HG02885 (cell line): ENCODE results near the gene SNAPC2.
"Not testable (repeated sequence)": the region's sequence is repeated elsewhere in the genome, so short reads cannot be mapped to it uniquely, and the experiment has no call there.

Experiments
- ATAC-seq: cut with Tn5 transposase; IDR thresholded peaks from one replicate; pipeline ENCODE4 v1.9.1; 2021; ENCODE audit warnings: mild to moderate bottlenecking; ENCODE audit not compliant: unreplicated experiment, poor library complexity

SNAPC2 gene

GRCh38 chr19:7931221-7932061 lies 11.3 kb downstream of the SNAPC2 start:
- no peak for ATAC-seq

DNA sequence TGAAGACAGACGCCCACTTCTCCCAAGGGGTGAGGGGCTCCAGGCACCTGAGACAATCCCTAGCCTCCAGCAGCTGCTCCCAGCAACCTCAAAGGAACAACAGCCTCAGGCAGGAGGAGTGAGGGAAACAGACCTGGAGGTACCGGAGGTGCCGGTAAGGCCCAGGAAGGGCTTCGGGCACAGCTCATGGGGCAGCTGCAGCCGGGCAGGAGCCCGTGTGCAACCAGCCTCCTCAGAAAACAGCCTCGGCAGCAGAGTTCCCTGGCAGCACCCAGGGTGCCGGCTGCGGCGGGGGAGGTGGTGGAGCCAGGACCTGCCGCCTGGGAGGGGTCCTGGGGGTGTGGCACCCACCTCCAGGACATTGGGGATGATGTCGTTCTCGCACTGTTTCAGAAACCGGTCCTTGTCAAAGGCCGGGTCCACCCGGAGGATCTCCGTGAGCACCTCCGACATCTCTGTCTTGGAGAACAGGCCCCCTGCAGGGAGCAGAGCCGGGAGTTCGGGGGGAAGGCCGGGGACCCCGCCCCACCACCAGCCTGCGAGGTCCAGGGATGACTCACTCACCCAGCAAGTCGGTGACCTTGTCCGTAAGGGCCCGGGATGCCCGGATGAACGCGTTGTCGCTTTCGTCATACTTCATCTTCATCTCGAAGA lies 12.3 kb downstream of the SNAPC2 start:
- no peak for ATAC-seq

DNA sequence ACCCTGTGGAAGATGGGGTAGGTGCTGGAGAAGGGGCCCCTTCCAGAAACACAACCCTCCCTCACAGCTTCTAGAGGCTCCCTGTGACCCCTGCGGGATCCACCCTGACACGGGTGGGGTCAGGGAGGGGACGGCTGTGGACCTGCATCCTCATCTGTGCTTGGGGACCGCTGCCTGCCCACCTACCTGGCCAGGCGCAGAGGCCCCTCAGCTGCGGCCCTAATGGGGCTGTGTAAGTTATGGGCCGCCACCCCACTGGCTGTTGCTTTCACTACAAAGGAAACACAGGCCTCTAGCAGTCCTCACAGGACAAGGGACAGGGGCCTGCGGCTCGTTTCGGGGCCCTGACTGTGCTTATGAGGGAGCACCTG lies 12.8 kb downstream of the SNAPC2 start:
- ATAC-seq: no peak

GRCh38 chr19:7933411-7933810 lies 13.3 kb downstream of the SNAPC2 start:
- ATAC-seq: no peak

GRCh38 chr19:7933828-7934725 lies 13.9 kb downstream of the SNAPC2 start:
- no peak for ATAC-seq

DNA sequence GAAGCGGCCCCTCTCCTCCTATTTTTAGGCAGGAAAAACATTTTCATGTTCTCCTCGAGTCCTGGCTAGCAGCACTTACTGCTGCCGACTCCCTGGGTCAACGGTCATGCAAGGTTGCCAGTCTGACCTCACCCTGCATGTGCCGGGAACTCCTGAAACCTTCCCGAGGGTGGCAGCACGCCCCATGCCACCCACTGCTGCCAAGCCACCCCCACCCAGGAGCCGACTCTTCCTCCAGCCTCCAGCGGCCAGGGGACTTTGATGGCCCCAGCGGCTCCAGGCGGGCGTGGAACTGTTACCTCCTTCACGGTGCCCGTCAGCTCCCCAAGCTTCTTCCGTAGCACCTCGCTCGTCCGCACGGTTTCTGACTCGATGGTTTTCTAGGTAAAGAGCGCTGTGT lies 14.6 kb downstream of the SNAPC2 start:
- ATAC-seq: no peak

DNA sequence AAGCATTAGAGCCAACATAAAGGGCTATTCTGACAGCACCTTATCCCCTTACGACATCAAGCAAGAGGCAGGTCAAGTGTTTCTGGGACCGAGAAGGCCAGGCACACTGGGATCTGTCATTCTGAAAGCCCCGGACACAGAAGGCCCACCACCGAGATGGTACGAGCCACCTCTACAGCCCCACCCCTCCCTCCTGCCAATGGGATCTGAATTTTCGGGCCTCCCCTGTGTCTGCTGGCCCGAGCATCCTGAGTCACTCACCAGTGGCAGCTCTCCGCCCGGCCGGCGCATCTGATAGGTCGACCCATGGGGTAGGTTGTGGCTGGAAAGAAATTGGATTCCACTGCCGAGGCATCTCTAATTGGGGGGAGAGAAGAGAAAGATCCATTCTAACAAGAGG lies 20.7 kb downstream of the SNAPC2 start:
- no peak for ATAC-seq

DNA sequence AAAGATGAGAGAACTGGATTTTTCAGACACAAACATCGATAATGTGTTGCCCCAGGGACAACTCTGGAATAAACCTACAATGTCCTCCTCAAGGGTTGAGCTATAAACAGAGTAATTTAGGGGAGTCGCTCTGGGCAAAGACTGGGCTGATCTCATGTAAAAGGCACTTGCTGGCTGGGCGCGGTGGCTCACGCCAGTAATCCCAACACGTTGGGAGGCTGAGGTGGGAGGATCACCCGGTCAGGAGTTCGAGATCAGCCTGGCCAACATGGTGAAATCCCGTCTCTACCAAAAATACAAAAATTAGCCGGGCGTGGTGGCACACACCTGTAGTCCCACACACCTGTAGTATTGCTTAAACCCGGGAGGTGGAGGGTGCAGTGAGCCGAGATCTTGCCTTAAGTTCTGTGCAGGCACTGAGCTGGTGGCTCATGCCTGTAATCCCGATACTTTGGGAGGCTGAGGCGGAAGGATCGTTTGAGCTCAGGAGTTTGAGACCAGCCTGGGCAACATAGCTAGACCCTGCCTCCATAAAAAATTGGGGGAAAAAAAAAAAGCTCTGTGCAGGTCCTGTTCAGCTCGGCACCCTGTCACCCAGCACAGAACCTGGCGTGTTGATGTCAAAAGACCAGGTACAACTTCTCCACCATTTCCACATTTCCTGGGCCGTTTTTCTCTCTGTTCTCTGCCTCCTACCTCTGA lies 21.9 kb downstream of the SNAPC2 start:
- ATAC-seq: no peak

DNA sequence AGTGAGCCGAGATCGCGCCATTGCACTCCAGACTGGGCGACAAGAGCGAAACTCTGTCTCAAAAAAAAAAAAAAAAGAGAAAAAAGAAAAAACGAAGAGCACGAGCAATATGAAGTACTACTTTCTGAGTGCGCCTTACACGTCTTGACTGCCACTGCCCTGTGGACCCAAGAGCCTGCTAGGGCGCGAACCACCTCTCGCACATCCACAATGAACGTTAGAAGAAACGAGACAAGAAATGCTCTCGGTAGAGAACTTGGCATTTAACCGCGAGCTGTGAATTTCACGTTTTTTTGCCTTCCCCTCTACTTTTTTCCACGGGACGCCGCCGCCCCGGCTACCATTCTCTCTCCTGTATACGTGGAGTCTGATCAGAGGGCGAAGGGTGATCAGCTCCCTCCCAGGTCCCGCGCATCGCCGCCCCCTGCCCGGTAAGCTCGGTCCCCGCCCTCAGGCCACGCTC lies 22.9 kb downstream of the SNAPC2 start:
- no peak for ATAC-seq

DNA sequence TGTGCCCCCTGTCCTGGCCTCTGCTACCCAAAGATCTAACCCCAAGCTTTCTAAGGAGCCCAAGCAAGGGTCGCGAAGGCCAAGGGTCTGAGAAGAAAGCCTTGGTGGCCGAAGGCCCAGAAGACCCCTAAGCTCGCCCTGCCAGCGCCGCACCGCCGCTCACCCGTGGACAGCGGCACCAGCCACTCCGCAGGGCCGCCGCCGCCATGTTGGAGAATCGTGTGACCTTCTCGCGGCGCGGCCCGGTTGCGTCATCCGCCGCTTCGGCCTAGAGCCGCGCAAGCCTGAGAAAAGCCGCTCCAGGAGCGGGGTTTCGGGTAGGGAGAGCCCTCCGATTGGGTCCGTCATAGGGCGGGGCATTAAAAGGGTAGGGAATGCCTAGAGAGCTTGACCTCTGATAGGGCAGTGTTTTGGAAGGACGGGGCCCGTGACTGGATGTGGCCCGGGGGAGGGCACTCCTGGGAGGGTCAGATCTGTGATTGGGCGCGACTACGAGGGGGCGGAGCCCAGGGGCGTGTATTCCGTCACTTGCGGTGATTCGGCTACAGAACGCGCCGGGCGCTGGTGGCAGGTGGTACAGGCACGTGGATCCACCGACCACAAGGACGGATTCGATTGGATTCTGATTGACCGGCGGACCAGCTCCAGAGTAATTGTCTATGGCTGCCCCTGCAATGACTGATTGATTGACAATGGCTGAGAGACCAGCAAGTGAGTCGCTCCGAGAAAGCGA lies 23.5 kb downstream of the SNAPC2 start, which contains the start of gene TIMM44:
TIMM44 (minus strand) TSS at position 223 of the 733 bp plus-strand sequence; CDS start at position 208, 15 bp downstream.
- ATAC-seq: peak; percentile 98

DNA sequence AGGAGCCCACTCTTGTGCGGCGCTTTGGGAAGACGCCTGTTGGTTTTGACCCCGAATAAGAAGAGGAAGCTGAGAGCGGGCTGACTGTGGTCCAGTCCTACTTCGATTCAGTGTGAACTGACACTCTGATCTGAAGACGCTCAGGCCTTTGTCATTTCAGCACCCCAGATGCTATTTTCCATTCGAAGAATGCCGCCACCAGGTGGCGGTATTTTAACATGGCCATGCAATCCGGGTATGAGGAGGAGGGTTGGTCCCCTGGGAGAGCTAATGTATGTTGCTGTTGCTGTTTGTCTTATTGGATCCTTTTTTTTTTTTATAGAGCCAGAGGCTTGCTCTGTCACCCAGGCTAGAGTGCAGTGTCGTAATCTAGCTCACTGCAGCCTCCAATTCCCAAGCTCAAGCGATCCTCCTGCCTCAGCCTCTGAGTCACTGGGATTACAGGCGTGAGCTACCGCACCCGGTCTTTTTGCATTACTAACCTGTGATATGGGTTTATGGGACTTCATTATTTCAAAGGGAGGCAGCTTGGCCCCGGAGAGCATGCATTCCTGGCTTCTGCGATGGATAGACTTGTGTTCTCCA lies 24.1 kb downstream of the SNAPC2 start:
- no peak for ATAC-seq

GRCh38 chr19:7947939-7948338 lies 27.8 kb downstream of the SNAPC2 start:
- no peak for ATAC-seq

DNA sequence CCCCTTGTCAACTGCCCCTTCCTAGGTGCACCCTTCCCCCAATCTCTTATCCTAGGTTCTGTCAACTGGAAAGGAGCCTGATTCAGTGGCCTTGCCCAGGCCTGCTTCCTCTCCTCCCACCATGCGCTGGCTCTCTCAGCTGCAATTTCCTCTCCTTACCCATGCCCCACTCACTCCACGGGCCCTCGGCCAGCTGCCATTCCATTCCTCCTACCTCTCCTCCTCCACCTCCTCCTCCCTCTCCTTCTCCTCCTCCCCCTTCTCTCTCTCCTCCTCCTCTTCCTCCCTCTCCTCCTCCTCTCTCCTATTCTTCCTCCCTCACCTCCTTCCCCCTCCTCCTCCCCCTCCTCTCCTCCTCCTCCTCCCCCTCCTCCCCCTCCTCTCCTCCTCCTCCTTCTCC lies 32.9 kb downstream of the SNAPC2 start:
- no peak for ATAC-seq

DNA sequence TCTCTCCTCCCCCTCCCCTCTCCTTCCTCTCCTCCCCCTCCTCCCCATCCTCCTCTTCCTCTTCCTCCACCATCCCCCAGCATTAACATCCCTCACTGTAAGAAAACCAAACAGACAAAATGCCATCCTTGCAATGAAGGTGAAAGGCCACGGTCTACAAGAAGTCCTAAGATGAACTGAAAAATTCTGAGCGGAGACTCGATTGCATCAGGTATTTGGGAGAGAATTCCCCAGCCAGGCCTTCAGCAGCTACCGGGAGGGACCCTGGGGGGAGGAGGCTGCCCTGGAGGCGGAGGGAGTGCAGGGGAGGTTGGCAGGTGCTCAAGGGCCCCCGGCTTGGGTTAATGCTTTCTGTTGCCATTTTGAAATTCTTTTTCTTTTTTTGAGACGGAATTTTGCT lies 33.4 kb downstream of the SNAPC2 start:
- no peak for ATAC-seq

- ATAC-seq: no peak
These were observed 35.6 kb downstream of the SNAPC2 start for GRCh38 chr19:7955696-7956095.

DNA sequence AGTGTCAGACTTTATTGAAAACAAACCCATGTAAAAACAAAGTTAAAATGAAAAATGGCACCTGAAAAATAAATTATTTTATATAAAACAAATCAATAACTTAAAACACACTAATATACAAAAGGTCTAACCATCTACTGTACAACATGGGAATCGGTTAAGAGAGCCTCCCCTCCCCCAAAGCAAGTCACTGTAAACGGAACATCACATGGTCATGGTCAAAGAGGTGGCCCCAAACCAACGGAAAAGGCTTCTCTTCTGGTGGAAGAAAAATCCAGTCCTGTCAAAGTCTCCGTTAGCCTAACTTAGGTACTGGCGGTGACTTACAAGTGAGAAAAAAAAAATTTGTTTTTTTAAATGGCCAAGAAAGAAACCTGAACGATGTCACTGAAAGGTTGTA lies 39.1 kb downstream of the SNAPC2 start:
- no peak for ATAC-seq

- not testable (repeated sequence) for ATAC-seq
These were observed 40.9 kb downstream of the SNAPC2 start for GRCh38 chr19:7961082-7961481.

DNA sequence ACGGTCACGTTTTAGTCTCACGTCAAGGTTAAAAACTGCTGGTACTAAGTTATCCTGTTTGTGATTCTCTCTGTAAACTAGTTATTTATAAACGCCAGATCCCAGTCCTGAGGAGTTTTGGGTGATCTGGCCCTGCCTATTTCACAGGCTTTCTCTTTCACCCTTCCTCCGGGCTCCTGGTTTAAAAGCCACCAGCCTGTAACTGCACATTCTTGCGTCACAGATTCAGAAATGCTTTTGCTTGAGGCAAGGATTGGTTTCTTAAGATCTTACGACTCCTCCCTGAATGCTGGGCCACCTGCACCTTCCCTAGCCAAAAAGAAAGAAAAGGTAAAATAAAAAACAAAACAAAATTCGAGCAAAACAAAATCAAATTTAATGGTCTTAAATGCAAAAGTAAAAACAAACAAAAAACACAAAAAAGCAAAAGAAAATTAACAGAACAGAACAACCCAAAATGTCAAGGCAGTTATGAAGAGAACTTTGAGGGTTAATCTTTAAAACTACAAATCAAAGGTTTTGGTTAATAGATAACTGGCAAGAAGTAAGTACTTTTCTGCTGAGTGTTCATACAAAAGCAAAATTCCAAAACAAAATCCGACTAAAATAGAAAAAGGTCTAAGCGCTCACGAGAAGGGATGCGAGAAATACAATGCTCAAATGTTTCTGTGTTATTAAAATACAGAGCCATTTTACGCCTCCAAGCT lies 41.9 kb downstream of the SNAPC2 start:
- no peak for ATAC-seq
